Activated CD8-positive, alpha-beta memory T cell treated with anti-CD3 and anti-CD28 coated beads, Interleukin-2, amount 50 U/mL, for 1 hour (primary cell): ENCODE results near the gene ONECUT3.

Experiments
- DNase-seq: peaks from one replicate; pipeline ENCODE4 v3.0.0-alpha.2; 2020; ENCODE audit errors: extremely low read depth

ONECUT3 gene

DNA sequence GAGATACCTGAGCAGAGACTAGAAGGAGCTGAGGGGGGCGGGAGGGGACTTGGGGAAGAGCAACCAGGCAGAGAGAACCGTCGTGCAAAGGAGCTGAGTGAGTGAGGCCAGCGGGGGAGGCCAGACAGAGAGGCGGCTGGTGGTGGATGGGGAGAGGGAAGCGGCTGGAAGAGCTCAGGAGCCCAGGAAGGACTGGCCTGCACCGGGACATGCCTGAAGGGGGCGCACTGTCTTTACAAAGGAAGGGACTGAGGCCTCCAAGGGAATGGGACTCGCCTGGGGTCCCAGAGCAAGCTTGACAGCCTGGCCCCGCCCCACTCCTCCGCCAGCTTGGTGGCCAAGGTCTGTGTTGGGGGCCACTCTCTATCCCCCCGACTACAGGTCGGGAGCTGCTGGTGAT is 14.9 kb downstream of the ONECUT3 start:
- no peak for DNase-seq

DNA sequence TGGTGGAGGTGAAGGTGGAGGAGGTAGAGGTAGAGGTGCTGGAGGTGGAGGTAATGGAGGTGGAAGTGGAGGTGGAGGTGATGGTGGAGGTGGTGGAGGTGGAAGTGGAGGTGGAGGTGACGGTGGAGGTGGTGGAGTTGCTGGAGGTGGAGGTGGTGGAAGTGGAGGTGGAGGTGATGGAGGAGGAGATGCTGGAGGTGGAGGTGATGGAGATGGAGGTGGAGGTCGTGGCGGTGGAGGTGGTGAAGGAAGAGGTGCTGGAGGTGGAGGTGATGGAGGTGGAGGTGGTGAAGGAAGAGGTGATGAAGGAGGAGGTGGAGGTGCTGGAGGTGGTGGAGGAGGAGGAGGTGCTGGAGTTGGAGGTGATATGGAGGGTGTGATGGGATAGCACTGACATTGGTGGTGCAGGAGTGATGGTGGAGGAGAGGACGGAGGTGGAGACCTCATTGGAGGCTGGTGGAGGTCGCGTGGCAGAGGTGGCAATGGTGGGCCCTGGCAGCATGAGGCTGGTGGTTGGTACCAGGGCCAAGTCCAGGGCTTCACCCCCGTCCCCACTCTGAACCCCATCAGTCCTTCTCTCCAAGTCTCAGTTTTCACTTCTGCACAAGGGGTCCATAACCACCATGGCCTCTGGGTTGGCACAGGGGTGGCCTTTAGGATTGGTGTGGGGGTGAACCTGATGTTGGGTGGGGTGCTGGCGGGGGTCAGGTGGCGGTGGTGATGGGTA is 15.8 kb downstream of the ONECUT3 start:
- DNase-seq = no peak

DNA sequence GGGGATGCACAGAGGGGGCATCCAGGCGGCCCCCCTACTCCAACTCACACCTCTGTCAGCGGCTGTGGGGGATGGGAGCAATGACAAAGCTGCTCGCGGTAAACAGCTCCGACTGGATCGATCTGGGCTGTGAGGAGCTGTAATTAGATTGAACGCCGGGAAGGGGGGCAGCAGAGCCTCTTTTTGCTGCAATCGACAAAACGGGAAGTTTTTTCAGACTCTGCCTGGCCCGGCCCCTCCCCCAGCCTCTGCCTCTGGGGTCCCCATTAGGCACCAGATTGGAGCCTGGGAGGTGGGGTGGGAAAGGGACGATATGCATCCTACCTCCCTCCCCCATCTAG is 16.3 kb downstream of the ONECUT3 start:
- DNase-seq = no peak

DNA sequence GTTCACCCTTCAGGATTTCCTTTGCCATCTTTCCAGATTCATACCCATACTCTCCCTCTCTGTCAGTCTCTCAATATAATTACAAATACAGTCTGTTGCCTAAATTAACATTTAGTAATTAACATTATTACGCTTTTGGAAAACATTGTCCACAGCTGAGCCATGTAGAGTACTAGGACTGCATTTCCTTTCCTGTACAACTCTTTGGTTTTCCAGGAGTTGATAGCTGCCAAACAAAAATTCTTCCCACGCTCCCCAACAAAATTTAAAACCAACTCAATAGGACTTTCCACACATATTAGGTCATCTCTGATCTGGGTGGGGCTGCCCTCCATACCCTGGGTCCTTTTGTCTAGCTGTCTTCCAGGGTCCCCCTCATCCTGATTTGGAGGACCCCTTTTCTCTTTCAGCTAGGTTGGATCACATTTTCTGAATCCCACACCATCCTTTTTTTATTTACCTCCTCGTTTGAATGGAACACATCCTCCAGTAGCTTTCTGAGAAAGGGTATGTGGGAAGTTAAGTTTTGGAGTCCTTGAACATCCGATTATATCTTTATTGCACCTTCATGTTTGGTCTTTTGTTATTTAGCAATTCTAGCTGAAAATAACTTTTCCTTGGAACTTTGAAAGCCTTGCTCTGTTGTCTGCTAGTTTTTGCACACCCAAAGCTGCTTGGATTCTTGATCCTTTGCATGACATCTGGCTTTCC is 17.7 kb downstream of the ONECUT3 start:
- DNase-seq = no peak

DNA sequence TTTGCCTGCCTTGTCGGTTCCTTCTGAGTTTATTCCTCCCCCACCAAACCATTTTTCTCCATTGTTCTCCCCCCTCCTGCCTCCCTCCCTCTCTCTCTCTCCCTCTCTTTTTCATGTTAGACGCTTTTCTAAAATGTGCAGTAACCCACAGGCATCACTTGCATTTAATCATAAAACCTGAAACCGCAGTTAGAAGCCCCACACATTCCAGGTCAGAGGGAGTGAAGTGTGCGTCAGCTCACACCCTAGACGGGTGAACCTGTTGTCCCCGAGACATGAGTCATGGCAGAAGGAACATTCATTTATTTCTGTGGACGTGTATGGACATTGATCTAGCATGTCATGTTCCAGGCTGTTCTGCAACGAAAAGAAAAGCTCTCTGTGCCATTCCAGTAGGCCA is 19.9 kb downstream of the ONECUT3 start:
- no peak for DNase-seq

DNA sequence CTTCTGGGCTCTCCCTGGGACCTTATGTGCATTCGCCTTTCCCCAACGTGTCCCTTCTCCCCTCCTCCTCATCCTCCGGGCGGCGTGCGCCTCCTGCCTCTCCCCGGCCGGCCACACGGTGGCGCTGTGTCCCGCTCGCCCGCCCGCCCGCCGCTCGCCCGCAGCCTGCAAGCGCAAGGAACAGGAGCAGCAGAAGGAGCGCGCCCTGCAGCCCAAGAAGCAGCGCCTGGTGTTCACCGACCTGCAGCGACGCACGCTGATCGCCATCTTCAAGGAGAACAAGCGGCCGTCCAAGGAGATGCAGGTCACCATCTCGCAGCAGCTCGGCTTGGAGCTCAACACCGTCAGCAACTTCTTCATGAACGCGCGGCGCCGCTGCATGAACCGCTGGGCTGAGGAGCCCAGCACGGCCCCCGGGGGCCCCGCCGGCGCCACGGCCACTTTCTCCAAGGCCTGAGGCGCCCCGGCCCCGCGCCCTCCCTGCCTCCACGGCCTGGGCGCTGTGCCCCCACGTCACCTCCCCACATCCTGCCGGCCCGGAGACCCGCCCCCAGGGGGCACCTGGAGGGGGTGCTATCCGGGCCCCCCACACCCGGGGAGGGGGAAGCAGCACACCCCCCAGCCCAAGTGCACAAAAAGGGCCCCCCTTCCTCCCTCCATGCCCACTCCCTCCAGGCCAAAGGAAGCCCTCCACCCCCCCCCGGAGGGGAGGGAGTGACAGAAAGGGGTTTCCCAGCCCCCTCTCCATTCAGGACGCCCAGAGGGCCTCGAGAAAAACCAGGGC is 21.9 kb downstream of the ONECUT3 start:
- no peak for DNase-seq

DNA sequence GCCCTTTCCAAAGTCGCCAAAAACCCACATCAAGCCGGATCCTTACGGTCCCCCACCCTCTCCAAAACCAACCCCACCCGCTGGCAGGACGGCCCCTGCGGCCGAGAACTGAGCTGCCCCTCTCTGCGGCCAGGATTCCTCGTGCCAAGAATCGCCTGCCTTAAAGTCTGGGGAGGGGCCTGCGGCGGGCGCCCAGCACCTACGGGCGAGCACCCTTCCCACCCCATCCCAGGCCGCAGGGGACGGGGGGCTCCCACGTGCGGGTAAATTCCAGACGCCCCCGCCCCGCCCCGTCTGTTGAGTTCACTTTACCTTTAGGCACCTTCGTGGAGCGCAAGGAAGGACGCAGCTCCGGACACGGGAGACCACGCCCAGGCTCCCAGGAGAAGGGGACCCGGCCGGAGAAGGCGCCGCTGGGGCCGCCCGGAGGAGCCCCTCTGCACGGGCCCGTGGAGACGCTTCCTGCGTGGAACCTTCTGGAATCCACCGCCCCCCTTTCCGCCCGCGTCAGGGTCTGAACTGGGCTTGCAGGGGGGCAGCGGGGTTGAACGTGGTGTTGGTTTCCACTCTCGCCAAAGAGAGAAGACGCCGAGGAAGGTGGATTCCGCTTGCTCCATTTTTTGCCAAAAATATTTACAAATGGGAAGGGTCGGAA is 22.8 kb downstream of the ONECUT3 start:
- no peak for DNase-seq

DNA sequence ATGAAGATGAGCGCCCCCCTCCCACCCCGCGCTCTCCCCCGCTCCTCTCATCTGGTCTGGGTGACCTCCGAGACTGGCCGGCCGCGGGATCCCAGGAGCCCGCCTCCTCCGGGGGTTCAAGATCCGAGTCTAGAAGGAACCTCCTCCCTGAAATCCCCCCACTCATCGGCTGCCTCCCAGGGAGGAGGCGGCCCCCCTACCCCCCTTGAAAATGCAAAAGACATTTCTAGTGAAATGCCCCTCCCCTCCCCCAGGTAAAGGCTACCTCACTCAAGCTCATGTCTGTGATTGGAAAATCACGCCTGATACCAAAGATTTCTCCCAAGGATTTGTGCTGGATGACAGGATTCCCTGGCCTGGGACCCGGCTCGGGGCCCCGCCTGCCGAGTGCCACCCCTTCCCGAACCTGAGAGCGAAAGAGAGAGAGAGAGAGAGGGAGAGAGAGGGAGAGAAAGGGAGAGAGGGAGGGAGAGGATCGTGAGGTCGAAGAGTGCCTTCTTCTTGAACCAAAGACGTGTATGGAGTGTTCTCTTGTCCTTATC is 23.4 kb downstream of the ONECUT3 start:
- DNase-seq = no peak

DNA sequence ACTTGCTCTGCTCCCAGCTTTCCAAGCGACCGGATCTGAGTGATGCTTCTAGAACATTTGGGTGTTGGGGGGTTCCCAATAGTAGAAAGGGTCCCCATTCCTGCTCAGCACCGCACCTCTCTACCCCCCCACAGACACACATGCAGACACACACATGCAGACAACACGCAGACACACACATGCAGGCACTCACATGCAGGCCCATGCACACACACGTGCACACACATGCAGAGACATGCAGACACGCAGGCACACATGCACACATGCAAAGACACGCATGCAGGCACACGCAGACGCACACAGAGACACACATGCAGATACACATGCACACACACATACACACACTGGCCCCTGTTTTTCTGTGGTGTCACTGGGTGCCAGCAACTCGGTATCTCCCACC is 23.8 kb downstream of the ONECUT3 start:
- no peak for DNase-seq

DNA sequence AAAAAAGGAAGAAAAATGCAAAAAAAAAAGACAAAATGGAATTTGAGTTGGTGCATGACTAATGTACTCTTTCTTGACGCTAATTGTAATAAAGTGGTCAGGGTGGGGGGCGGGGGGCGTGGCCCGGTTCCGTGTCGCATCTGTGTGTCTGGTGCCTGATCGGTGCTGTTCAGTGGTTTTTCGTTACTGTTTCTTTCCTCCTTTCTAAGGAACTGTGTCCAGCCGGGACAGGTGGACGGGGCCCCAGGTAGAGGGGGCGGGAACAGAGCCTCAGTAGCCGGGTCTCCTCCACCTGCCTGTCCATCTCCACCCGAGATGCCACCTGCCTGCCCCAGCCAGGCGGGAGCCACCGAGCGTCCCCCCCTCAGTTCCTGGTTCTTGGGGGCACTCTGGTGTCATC is 26.3 kb downstream of the ONECUT3 start:
- no peak for DNase-seq

DNA sequence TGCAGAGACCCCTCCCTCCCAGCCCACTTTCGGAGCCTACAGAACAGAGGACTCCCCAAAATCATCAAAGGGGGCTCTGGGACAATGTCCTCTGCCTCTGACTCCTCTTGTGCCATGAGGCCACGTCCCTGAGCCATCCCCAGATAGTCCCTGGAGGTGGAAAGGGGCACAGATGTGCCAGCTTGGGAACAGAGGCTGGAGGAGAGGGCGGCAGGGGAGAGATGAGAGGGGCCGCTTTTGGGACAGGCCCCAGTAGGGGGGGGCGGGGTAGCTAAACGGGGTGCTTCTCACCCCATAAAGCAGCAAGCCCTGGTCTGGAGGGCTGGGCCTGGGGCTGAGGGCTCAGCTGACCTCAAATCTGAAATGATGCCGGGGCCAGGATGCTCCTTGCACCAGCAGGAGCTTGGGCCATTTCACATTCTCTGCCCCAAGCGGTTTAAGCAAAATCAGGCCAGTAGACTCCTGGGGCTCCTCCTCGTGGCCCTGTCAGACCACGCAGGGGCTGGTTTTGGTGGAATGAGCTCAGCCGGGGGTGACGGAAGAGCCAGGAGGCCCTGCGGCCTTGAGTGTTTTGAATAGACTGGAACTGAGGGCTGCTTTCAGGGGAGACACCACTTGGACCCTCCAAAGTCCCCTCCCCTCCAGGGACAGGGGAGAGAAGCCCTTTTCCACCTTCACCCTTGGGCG is 27.1 kb downstream of the ONECUT3 start:
- no peak for DNase-seq

DNA sequence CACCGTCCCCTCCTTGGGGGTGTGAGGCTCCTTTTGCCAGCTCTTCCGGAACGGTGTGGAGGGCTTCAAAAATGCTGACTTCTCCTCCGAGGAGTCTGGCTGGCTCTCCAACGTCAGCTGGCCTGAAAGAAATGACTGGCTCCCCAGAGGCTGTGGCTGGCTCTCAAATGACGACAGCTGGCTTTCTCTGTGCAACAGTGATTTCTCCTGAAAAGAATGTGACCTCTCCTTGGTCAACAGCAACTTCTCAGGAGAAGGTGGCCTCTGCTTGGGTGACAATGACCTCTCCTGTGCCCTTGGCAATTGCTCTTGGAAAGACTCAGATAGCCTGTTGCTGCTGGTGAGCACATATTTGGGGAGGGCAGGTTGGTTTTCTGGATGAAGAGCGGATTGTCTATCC is 29.2 kb downstream of the ONECUT3 start:
- no peak for DNase-seq

DNA sequence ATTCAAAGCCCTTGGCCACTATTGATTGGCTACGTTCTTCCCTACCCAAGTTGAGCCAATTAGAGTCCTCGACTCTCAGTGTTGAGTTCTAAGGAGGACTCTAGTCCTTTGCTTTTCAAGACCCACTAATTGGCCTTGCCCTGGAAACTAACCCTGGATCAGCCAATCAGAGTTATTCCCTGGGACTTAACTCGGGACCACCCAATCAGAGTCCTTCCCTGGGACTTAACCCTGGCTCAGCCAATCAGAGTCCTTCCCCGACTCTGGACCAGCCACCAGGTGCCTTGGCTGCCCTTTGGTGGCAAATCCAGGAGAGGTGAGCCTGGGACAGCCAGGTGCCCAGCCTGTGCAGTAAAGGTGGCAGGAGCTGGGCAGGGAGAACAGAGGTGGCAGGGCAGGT is 30.0 kb downstream of the ONECUT3 start:
- DNase-seq = no peak

DNA sequence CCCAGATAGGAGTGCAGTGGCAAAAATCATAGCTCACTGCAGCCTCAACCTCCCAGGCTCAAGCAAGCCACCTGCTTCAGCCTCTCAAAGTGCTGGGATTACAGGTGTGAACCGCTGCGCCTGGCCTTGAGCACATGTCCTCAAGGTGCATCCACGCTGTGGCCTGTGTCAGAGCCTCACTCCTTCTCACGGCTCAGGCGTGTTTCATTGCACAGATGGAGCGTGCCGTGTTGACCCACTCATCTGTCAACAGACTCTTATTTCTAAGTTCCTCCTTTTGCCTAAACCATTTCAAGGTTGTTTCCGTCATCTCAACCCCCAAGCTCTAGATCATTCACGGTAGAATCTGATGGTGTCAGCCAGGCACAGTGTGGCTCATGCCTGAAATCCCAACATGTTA is 30.6 kb downstream of the ONECUT3 start:
- no peak for DNase-seq

DNA sequence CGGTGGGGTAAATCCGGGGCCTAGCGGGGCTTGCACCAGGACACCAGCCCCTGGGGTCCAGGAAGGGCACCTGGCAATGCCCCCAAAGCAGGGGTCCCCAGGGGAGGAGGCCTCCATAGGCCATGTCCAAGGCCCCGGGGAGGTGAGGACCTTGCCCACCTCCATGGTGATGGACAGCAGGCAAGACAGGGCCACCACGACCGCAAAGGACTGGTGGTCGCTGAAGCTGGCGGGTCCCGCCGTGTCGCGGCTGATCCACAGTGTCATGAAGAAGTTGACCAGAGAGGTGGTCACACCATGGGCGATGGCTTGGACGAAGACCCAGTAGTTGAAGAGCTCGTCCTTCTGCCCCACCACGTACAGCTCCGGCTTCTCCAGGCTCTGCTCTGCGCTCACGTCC is 32.0 kb downstream of the ONECUT3 start:
- no peak for DNase-seq

DNA sequence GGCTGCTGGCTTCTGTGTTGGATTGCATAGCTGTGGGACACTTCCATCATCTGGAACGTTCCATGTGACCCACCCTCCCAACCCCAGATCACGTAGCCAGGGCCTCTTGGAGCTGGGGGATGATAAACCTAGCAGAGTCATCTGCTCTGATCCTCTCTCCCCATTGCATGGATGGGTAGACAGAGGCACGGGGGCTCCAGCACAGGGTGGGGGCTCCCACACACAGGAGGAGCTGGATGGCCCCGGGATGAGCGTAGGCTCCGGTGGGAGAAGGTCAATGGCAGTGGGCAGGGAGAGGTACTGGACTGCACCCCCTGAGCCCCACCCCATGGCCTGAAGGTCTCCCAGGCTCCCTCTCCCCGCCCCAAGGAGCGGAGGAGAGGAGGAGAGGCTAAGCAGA is 33.4 kb downstream of the ONECUT3 start:
- no peak for DNase-seq

DNA sequence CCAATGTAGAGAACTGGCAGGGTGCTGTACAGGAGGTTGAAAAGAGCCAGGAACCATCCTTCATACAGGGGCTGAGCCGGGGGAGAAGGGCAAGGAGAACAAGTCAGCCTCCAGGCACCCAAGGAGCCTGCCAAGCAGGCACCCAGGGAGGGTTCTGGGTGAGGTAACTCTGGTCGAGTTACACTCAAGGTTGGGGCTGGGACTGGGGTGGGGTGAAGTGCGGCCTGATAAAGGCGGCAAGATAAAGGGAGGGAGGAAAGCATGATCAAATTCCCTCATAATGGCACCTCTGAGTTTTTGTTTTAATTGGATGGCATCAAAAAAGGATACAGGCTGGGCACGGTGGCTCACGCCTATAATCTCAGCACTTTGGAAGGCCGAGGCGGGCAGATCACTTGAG is 33.8 kb downstream of the ONECUT3 start:
- DNase-seq = no peak

DNA sequence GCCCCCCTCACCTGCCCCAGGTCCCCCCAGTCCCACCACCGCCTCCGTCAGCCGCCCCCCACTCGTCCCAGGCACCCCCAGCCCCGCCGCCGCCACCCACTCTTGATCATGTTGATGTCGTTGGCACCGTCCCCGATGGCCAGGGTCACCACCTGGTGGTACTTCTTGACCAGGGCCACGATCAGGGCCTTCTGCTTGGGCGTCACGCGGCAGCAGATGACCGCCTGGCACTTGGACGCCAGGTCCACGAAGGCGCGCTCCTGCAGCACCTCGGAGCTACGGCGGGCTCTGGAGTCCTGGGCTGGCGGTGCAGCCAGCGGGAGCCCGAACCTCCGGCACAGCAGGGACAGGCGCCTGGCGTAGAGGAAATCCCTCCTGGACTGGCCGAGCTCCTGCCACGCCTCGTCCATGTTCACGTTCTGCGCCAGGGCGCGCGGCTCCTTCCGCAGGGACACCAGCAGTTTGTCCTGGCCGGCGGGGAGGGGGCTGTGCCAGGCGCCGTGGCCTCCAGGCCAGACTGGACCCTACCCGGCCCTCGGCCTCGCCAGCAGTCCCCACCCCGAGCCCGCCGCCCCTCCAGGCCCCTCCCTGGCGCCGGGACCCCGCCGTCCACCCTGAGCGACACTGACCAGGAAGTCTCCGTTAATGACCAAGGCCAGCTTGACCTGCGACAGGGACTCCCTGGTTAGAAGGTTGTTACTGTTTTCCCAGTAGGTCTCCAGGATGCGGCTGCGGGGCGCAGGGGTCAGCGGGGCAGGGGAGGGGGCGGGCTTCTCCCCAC is 36.1 kb downstream of the ONECUT3 start:
- DNase-seq = no peak

DNA sequence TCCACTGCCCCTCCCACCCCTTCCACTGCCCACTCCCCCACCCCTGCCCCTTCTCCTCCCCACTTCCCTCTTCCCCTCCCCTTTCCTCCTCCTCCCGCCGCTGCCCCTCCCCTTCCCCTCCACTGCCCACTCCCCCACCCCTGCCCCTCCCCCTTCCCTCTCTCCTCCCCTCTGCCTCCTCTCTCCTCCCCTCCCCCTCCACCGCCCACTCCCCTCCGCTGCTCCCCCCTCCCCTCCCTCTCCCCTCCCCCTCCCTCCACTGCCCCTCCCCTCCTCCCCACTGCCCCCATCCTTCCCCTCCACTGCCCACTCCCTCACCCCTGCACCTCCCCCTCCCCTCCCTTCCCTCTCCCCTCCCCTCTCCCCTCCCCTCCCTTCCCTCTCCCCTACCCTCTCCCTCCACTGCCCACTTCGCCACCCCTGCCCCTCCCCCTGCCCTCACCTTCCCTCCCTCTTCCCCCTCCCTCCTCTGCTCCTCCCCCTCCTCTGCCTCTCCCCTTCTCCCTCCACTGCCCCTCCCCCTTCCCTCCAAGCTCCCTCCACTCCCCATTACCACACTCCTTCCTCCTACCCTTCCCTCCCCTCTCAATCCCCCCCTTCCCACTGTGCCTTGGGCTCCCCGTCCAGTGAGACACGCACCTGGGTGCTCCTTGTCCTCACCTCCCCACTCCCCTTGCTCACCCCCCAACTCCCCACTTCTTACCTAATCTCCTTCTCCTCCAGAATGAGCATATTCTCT is 36.9 kb downstream of the ONECUT3 start:
- DNase-seq = no peak

DNA sequence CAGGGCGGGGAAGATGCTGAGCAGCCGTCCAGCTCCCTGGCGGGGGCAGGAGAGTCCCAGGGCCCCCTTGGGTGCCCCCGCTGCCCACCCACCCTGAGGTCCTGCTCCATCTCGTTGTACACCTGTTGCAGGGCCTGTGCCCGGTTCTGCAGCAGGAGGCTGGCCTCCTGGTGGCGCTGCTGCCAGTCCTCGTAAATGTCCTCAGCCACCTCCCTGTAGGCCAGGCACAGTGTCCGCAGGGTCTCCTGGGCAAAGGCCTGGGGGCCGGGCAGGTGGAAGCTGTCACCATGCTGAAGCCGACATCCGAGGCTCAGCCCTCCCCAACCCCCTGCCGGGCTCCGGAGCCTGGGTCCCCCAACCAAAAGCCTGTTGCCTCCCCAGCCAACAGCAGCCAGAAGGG is 38.6 kb downstream of the ONECUT3 start:
- no peak for DNase-seq
